ENCODE measurements around the gene ADPRH.
A peak's percentile ranks its signal among the peaks of the same experiment; 100 is the strongest.
"Not testable (repeated sequence)": the region's sequence is repeated elsewhere in the genome, so short reads cannot be mapped to it uniquely, and the experiment has no call there.

ADPRH gene

GRCh38 chr3:119560160-119560559, 19.1 kb upstream of the ADPRH start:
- DNase-seq, result no peak

GRCh38 chr3:119562307-119562961, 16.9 kb upstream of the ADPRH start:
- no peak for DNase-seq

- not testable (repeated sequence) for DNase-seq
Observed at GRCh38 chr3:119563334-119563733, 16.0 kb upstream of the ADPRH start.

- no peak for DNase-seq
Observed at GRCh38 chr3:119569156-119569555, 10.1 kb upstream of the ADPRH start.

- DNase-seq, result no peak
Observed at GRCh38 chr3:119570229-119570628, 9.1 kb upstream of the ADPRH start.

GRCh38 chr3:119571230-119571629, 8.1 kb upstream of the ADPRH start:
- DNase-seq, result no peak

GRCh38 chr3:119571688-119572087, 7.6 kb upstream of the ADPRH start:
- no peak for DNase-seq

- no peak for DNase-seq
Observed at GRCh38 chr3:119575507-119575906, 3.8 kb upstream of the ADPRH start.

GRCh38 chr3:119580067-119580760, 922 bp downstream of the ADPRH start:
- DNase-seq, result no peak

- DNase-seq, result no peak
Observed at GRCh38 chr3:119582178-119582577, 2.9 kb downstream of the ADPRH start.

GRCh38 chr3:119585208-119585607, 5.9 kb downstream of the ADPRH start:
- DNase-seq, result no peak

- no peak for DNase-seq
Observed at GRCh38 chr3:119585856-119586570, 6.7 kb downstream of the ADPRH start.

GRCh38 chr3:119586733-119587172, 7.5 kb downstream of the ADPRH start:
- DNase-seq, result no peak

GRCh38 chr3:119588112-119588511, 8.8 kb downstream of the ADPRH start:
- DNase-seq, result no peak

GRCh38 chr3:119589102-119589773, 9.9 kb downstream of the ADPRH start:
- no peak for DNase-seq

- no peak for DNase-seq
Observed at GRCh38 chr3:119590706-119591105, 11.4 kb downstream of the ADPRH start.

- no peak for DNase-seq
Observed at GRCh38 chr3:119592861-119593260, 13.6 kb downstream of the ADPRH start.

- DNase-seq, result no peak
Observed at GRCh38 chr3:119594066-119594465, 14.8 kb downstream of the ADPRH start.

- not testable (repeated sequence) for DNase-seq
Observed at GRCh38 chr3:119594929-119595328, 15.6 kb downstream of the ADPRH start.

GRCh38 chr3:119595639-119596334, 16.5 kb downstream of the ADPRH start:
- peak in 1 of 2 experiments; percentile 31 for DNase-seq

- no peak for DNase-seq
Observed at GRCh38 chr3:119596398-119596797, 17.1 kb downstream of the ADPRH start.

- DNase-seq, result no peak
Observed at GRCh38 chr3:119597548-119598288, 18.4 kb downstream of the ADPRH start, which contains the start of gene PLA1A. TSS of gene PLA1A (plus strand) at chr3:119597885. CDS start at chr3:119597914, 29 bp downstream.

Data from NCI-H446 (cell line).